Mesenchymal stem cell (in vitro differentiated cells and primary cell): ENCODE data around the gene SOX30.
"Not testable (repeated sequence)": the region's sequence is repeated elsewhere in the genome, so short reads cannot be mapped to it uniquely, and the experiment has no call there.

ENCODE experiments used
- DNase-seq: peaks from one replicate; pipeline ENCODE4 v3.0.0-alpha.2; 2013
- H2AFZ ChIP-seq: one replicate; pipeline ENCODE4 v1.6.1; 2013; ENCODE audit warnings: low read depth, mild to moderate bottlenecking, control low read depth, inconsistent platforms, low read length, moderate library complexity
- H2AK5ac ChIP-seq: 2 replicates; pipeline ENCODE4 v1.6.1; 2013; ENCODE audit warnings: low read length, moderate library complexity, mild to moderate bottlenecking, inconsistent platforms; ENCODE audit not compliant: severe bottlenecking
- H2BK120ac ChIP-seq: one replicate; pipeline ENCODE4 v1.6.1; 2013; ENCODE audit warnings: low read depth, mild to moderate bottlenecking, inconsistent platforms, low read length, moderate library complexity
- H2BK12ac ChIP-seq, 2 experiments: one replicate each; pipeline ENCODE4 v1.6.1; 2013; ENCODE audit warnings: inconsistent platforms in 2 of 2, low read length in 2 of 2, mild to moderate bottlenecking in 2 of 2, moderate library complexity in 2 of 2, control low read depth in 1 of 2
- H2BK15ac ChIP-seq: one replicate; pipeline ENCODE4 v1.6.1; 2013; ENCODE audit warnings: mild to moderate bottlenecking, low read depth, inconsistent platforms; ENCODE audit not compliant: poor library complexity, severe bottlenecking
- H2BK5ac ChIP-seq: 2 replicates; pipeline ENCODE4 v1.6.1; 2013; ENCODE audit warnings: low read depth, mild to moderate bottlenecking, low read length, control low read depth, inconsistent platforms; ENCODE audit not compliant: poor library complexity, severe bottlenecking
- H3K14ac ChIP-seq, 2 experiments: one replicate each; pipeline ENCODE4 v1.6.1; 2013; ENCODE audit warnings: inconsistent platforms in 2 of 2, low read length in 2 of 2, control low read depth in 1 of 2, mild to moderate bottlenecking in 1 of 2, moderate library complexity in 1 of 2
- H3K18ac ChIP-seq, 2 experiments: one replicate each; pipeline ENCODE4 v1.6.1; 2013; ENCODE audit warnings: inconsistent platforms in 2 of 2, low read length in 2 of 2, control low read depth in 1 of 2, low read depth in 1 of 2, mild to moderate bottlenecking in 1 of 2
- H3K23ac ChIP-seq, 2 experiments: one replicate each; pipeline ENCODE4 v1.6.1; 2013; ENCODE audit warnings: inconsistent platforms in 2 of 2, low read length in 2 of 2, mild to moderate bottlenecking in 2 of 2, moderate library complexity in 2 of 2, control low read depth in 1 of 2
- H3K27ac ChIP-seq: 2 replicates; pipeline ENCODE4 v1.5.1; 2013; ENCODE audit warnings: mild to moderate bottlenecking, moderate library complexity, low read length, control low read depth, inconsistent platforms; ENCODE audit not compliant: poor library complexity, severe bottlenecking
- H3K27me3 ChIP-seq, 2 experiments: 2 replicates each; pipeline versions ENCODE4 v1.6.1 to v1.7.0; 2013; ENCODE audit warnings: low read length in 2 of 2, mild to moderate bottlenecking in 2 of 2, moderate library complexity in 2 of 2, control low read depth in 1 of 2, inconsistent platforms in 1 of 2; ENCODE audit not compliant: control insufficient read depth in 1 of 2, insufficient read depth in 1 of 2
- H3K36me3 ChIP-seq, 2 experiments: 2 replicates each; pipeline versions ENCODE4 v1.6.1 to v1.7.0; 2013; ENCODE audit warnings: low read length in 2 of 2, control low read depth in 1 of 2, inconsistent platforms in 1 of 2, low read depth in 1 of 2, mild to moderate bottlenecking in 1 of 2; ENCODE audit not compliant: insufficient read depth in 2 of 2, control insufficient read depth in 1 of 2
- H3K4ac ChIP-seq, 2 experiments: one replicate each; pipeline ENCODE4 v1.6.1; 2013; ENCODE audit warnings: inconsistent platforms in 2 of 2, low read length in 2 of 2, mild to moderate bottlenecking in 2 of 2, moderate library complexity in 2 of 2, control low read depth in 1 of 2, low read depth in 1 of 2
- H3K4me1 ChIP-seq: 2 replicates; pipeline ENCODE4 v1.6.1; 2013; ENCODE audit warnings: low read depth, low read length, control low read depth; ENCODE audit not compliant: control insufficient read depth, insufficient read depth
- H3K4me2 ChIP-seq: 2 replicates; pipeline ENCODE4 v1.6.1; 2013; ENCODE audit warnings: low read length, mild to moderate bottlenecking, inconsistent platforms; ENCODE audit not compliant: poor library complexity, severe bottlenecking
- H3K4me3 ChIP-seq, 2 experiments: 2 replicates each; pipeline versions ENCODE4 v1.5.1 to v1.7.0; 2013; ENCODE audit warnings: low read length in 2 of 2, mild to moderate bottlenecking in 2 of 2, control low read depth in 1 of 2, low read depth in 1 of 2; ENCODE audit not compliant: insufficient read depth in 1 of 2
- H3K79me1 ChIP-seq: replicated peaks from 2 replicates; pipeline ENCODE4 v1.6.1; 2013; ENCODE audit warnings: mild to moderate bottlenecking, control low read depth, low read length, inconsistent platforms; ENCODE audit not compliant: poor library complexity, severe bottlenecking
- H3K9ac ChIP-seq: 2 replicates; pipeline ENCODE4 v1.7.0; 2013; ENCODE audit warnings: mild to moderate bottlenecking, low read length, moderate library complexity
- H3K9me3 ChIP-seq: 2 replicates; pipeline ENCODE4 v1.7.0; 2013; ENCODE audit warnings: mild to moderate bottlenecking, low read length; ENCODE audit not compliant: control insufficient read depth
- H4K8ac ChIP-seq: one replicate; pipeline ENCODE4 v1.6.1; 2013; ENCODE audit warnings: inconsistent platforms, mild to moderate bottlenecking, low read length, moderate library complexity
- H4K91ac ChIP-seq: one replicate; pipeline ENCODE4 v1.6.1; 2013; ENCODE audit warnings: mild to moderate bottlenecking, low read length, inconsistent platforms
- WGBS: methylation state at CpG from one replicate; pipeline ENCODE4 v1.1.7; 2013; ENCODE audit warnings: mixed read lengths; 5-methylcytosine and 5-hydroxymethylcytosine counted together

SOX30 gene

DNA sequence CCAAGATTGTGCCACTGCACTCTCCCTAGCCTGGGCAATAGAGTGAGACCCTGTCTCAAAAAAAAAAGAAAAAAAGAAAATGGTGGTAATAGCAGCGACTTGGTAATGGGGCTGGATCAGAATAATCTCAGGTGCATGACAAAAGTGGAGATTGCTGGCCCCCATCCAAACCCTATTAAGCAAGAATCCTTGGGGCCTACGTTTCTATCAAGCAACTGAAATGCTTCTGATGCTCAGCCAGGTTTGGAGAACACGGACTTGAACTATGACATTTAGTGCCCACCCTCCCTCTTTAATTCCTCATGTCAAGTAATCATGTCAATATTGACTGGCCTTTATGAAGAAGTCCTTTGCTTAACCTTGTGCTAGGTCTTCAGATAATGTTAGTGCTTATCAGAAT lies 25.7 kb upstream of the SOX30 start:
- no peak overlapping the region for H2BK120ac ChIP-seq
- no peak overlapping the region for H3K23ac ChIP-seq
- no peak overlapping the region for H2AK5ac ChIP-seq
- no peak overlapping the region for H2BK12ac ChIP-seq
- H3K9me3 ChIP-seq: no peaks in the 10 kb centered on the region
- H3K4me2 ChIP-seq: no peak overlapping the region
- H3K18ac ChIP-seq: no peak overlapping the region
- no peak overlapping the region for H2AFZ ChIP-seq
- H2BK5ac ChIP-seq: no peak overlapping the region
- WGBS: 59% methylated on average over 3 of the region's 3 CpGs
- H3K9ac ChIP-seq: no peak overlapping the region
- H3K27ac ChIP-seq: no peak overlapping the region
- no peaks in the 10 kb centered on the region for H3K4me1 ChIP-seq
- no peak overlapping the region for H3K4ac ChIP-seq
- no peaks in the 10 kb centered on the region for H3K79me1 ChIP-seq
- H3K14ac ChIP-seq: no peak overlapping the region
- no peaks in the 10 kb centered on the region for H3K36me3 ChIP-seq
- no peak overlapping the region for H4K8ac ChIP-seq
- H3K27me3 ChIP-seq: peaks cover 0 to 4% of the 10 kb centered on the region in 2 experiments
- H3K4me3 ChIP-seq: no peak overlapping the region
- DNase-seq: no peak
- no peak overlapping the region for H2BK15ac ChIP-seq
- no peak overlapping the region for H4K91ac ChIP-seq

DNA sequence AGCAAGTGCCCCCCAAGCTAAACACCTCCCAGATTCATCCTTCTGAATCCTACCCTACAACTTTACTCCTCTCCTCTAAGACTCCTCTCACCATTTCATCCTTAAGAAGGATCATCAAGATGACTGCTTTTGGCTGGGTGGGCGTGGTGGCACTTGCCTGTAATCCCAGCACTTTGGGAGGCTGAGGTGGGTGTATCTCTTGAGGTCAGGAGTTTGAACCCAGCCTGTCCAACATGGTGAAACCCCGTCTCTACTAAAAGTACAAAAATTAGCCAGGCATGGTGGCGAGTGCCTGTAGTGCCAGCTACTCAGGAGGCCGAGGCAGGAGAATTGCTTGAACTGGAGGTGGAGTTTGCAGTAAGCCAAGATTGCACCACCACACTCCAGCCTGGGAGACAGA lies 22.1 kb upstream of the SOX30 start:
- not testable (repeated sequence) for H2BK12ac ChIP-seq, H3K9me3 ChIP-seq, H3K4ac ChIP-seq, H3K18ac ChIP-seq, H3K4me1 ChIP-seq, H4K91ac ChIP-seq, H4K8ac ChIP-seq, H3K4me3 ChIP-seq, H2BK15ac ChIP-seq, H2BK120ac ChIP-seq, H3K23ac ChIP-seq, H3K14ac ChIP-seq, H3K9ac ChIP-seq, H3K36me3 ChIP-seq, H3K4me2 ChIP-seq, H2AFZ ChIP-seq, DNase-seq, H2AK5ac ChIP-seq, H3K79me1 ChIP-seq, H3K27ac ChIP-seq, H2BK5ac ChIP-seq
- H3K27me3 ChIP-seq: peaks cover 0 to 26% of the 10 kb centered on the region in 2 experiments
- 81% methylated on average over 4 of the region's 4 CpGs for WGBS

DNA sequence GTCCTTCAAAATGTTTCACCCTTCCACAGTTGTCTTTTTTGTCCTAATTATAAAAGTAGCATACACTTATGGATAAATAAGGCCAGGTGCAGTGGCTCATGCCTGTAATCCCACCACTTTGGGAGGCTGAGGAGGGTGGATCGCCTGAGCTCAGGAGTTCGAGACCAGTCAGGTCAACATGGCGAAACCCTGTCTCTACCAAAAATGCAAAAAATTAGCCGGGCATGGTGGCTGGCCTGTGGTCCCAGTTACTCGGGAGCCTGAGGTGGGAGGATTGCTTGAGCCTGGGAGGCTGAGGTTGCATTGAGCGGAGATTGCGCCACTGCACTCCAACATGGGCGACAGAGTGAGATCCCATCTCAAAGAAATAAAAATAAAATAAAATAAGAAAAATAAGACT lies 20.7 kb upstream of the SOX30 start:
- H3K4me3 ChIP-seq: no peak overlapping the region
- no peak overlapping the region for H3K9ac ChIP-seq
- no peak overlapping the region for H4K91ac ChIP-seq
- no peak overlapping the region for H3K4me2 ChIP-seq
- H3K27me3 ChIP-seq: peaks cover 0 to 31% of the 10 kb centered on the region in 2 experiments
- WGBS: 96% methylated on average over 5 of the region's 8 CpGs
- no peak overlapping the region for H2AFZ ChIP-seq
- H3K27ac ChIP-seq: no peak overlapping the region
- H2BK15ac ChIP-seq: no peak overlapping the region
- H2BK120ac ChIP-seq: no peak overlapping the region
- H2BK5ac ChIP-seq: no peak overlapping the region
- no peak overlapping the region for H3K23ac ChIP-seq
- H4K8ac ChIP-seq: no peak overlapping the region
- H2BK12ac ChIP-seq: no peak overlapping the region
- no peaks in the 10 kb centered on the region for H3K79me1 ChIP-seq
- peaks cover 3% of the 10 kb centered on the region for H3K4me1 ChIP-seq
- H3K4ac ChIP-seq: no peak overlapping the region
- no peak overlapping the region for H2AK5ac ChIP-seq
- H3K18ac ChIP-seq: no peak overlapping the region
- H3K14ac ChIP-seq: no peak overlapping the region
- H3K36me3 ChIP-seq: peaks cover 0 to 7% of the 10 kb centered on the region in 2 experiments
- H3K9me3 ChIP-seq: no peaks in the 10 kb centered on the region
- no peak for DNase-seq

DNA sequence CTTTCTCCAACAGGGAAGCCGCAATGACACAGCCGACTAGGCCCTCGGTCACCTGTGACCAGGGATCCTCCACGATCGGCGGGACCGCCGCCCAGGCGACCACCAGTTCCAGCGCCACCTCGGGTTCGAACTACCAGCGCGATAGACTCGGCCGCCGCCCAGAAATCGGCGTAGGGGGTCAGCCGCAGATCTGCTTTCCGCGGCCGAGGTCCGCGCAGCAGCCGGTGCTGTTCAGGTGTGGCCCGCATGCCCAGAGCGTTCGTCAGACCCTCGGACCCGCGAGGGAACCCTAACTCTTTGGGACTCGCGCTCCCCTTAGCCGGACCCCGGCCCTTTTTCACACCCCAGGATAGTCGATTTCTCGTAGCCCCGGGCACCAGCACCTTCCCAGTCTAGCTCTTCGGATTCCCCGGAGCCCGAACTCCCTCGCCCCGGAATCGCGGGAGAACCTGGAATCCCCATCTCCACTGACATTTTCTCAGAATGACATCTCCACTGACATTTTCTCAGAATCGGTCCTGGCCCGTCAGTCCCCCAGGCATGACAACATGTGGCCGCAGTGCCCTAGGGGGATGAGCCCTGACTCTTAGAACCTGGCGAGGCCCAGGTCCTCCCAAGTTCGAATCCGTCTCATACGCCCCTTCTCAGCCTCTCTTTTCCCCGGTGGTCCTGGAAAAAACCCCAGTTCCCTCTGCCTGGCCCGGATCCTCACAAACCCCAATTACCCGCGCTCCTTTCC lies 19.5 kb upstream of the SOX30 start:
- 95% methylated on average over 54 of the region's 57 CpGs for WGBS
- Histone ChIP-seq H3K14ac (no peak overlapping the region), H3K23ac (no peak overlapping the region), H3K4ac (no peak overlapping the region), H3K4me1 (peaks cover 3% of the 10 kb centered on the region), H4K8ac (no peak overlapping the region), H3K9ac (peak overlapping the region; percentile 76), H2BK5ac (no peak overlapping the region), H3K36me3 (peaks cover 0 to 7% of the 10 kb centered on the region in 2 experiments), H3K79me1 (no peaks in the 10 kb centered on the region), H4K91ac (no peak overlapping the region), H2BK15ac (no peak overlapping the region), H2AFZ (no peak overlapping the region), H2AK5ac (no peak overlapping the region), H3K4me2 (no peak overlapping the region), H2BK120ac (no peak overlapping the region), H3K18ac (no peak overlapping the region), H3K9me3 (no peaks in the 10 kb centered on the region), H3K27me3 (peaks cover 0 to 31% of the 10 kb centered on the region in 2 experiments), H3K27ac (no peak overlapping the region), H3K4me3 (peak overlapping the region in 1 of 2 experiments; percentile 81), H2BK12ac (no peak overlapping the region)
- DNase-seq: no peak
